Measurements from ENCODE around the gene CHRNB2. TPM values are rescaled to one million over a fixed set of nuclear protein-coding genes. Genes with fewer than 3 reads are reported as not detected.
A peak's percentile ranks its signal among the peaks of the same experiment; 100 is the strongest.

CHRNB2 gene
- total and polyA plus RNA-seq, 8 donors, result under 0.01 to 0.38 (median 0.25) TPM; not detected in 4

GRCh38 chr1:154550657-154551056, 16.9 kb upstream of the CHRNB2 start:
- intact Hi-C loops (cut with DNase I; ENCODE audit: low total_unique reads), result no loop called here

DNA sequence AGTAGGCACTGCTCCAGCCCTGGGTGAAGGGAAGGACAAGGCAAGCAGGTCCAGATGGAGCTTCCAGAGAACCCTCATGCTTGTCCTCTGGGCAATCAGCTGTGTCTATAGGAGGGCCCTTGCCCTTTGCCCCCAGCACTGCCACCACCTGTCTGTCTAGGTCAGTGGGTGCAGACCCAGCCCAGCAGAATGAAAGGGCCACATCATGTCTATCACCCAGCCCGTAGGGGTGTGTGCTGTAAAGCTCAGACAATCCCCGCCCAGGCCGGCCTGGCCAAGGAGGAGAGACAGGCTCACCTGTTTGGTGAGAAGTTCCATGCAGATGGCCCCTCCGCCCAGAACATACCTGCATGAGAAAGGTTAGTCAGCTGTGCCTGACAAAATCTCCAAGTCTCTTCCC, 16.1 kb upstream of the CHRNB2 start:
- H3K4me1 ChIP-seq, result peaks cover 18 to 81% (median 53%) of the 10 kb centered on the region in 4 donors
- intact Hi-C loops (cut with DNase I; ENCODE audit: low total_unique reads), result no loop called here
- H3K9me3 ChIP-seq, result no peaks in the 10 kb centered on the region
- TF ChIP-seq EP300 (IDR thresholded peaks at IDR 0.05) (no peak), POLR2A (IDR thresholded peaks at IDR 0.05) (no peak), CTCF (IDR thresholded peaks at IDR 0.05) (no peak), POLR2AphosphoS5 (IDR thresholded peaks at IDR 0.05) (no peak)
- 77 to 100% (median 84%) methylated on average over 1 to 4 of the region's 4 CpGs for WGBS, 5 donors
- no peak for DNase-seq
- H3K4me3 ChIP-seq, result no peak overlapping the region
- H3K36me3 ChIP-seq, result peaks cover 71 to 78% (median 74%) of the 10 kb centered on the region in 4 donors
- H3K27ac ChIP-seq, result no peak overlapping the region
- no peaks in the 10 kb centered on the region for H3K27me3 ChIP-seq

More at GRCh38 chr1:154550657-154551056, 16.9 kb upstream of the CHRNB2 start:
- H3K27me3 ChIP-seq, result no peaks in the 10 kb centered on the region
- H3K9me3 ChIP-seq, result no peaks in the 10 kb centered on the region
- TF ChIP-seq EP300 (IDR thresholded peaks at IDR 0.05) (no peak), POLR2AphosphoS5 (IDR thresholded peaks at IDR 0.05) (no peak), POLR2A (IDR thresholded peaks at IDR 0.05) (no peak)
- peaks cover 69 to 74% (median 71%) of the 10 kb centered on the region in 4 donors for H3K36me3 ChIP-seq
- DNase-seq, result no peak
- H3K27ac ChIP-seq, result no peak overlapping the region
- no peak overlapping the region for H3K4me3 ChIP-seq
- 65 to 79% (median 68%) methylated on average over 6 of the region's 6 CpGs for whole genome bisulfite sequencing, 5 donors
- peaks cover 11 to 73% (median 45%) of the 10 kb centered on the region in 4 donors for H3K4me1 ChIP-seq

DNA sequence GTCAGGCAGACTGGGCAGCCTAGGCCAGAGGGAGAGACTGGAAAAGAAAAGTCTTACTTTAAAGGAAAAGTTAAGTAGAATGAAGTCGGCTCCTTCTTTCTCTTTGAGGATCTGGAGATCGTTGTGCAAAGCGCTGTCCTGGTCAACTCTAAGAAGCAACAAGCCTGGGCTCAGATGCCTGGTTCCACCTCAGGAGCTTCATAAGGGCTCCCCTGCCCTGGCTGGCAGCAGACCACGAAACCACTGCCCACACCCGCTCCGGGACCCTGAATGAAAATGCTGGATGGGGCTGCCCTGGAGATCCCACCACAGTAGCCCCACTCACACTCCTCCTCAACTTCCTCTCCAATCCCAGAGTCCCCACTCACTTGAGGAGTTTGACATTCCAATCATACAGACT, 15.5 kb upstream of the CHRNB2 start:
- Histone ChIP-seq H3K9me3 (no peaks in the 10 kb centered on the region), H3K4me1 (peaks cover 24 to 81% (median 55%) of the 10 kb centered on the region in 4 donors), H3K4me3 (no peak overlapping the region), H3K27me3 (no peaks in the 10 kb centered on the region), H3K27ac (peak overlapping the region in 2 of 5 donors; percentile 2 to 60), H3K36me3 (peaks cover 71 to 78% (median 74%) of the 10 kb centered on the region in 4 donors)
- no peak for TF ChIP-seq EP300 (IDR thresholded peaks at IDR 0.05)
- TF ChIP-seq POLR2AphosphoS5 (IDR thresholded peaks at IDR 0.05), result no peak
- TF ChIP-seq POLR2A (IDR thresholded peaks at IDR 0.05), result no peak
- TF ChIP-seq CTCF (IDR thresholded peaks at IDR 0.05), result no peak
- WGBS, 5 donors, result 87 to 97% (median 97%) methylated on average over 5 to 6 of the region's 6 CpGs
- intact Hi-C loops (cut with DNase I; ENCODE audit: low total_unique reads), result no loop called here
- DNase-seq, result no peak

DNA sequence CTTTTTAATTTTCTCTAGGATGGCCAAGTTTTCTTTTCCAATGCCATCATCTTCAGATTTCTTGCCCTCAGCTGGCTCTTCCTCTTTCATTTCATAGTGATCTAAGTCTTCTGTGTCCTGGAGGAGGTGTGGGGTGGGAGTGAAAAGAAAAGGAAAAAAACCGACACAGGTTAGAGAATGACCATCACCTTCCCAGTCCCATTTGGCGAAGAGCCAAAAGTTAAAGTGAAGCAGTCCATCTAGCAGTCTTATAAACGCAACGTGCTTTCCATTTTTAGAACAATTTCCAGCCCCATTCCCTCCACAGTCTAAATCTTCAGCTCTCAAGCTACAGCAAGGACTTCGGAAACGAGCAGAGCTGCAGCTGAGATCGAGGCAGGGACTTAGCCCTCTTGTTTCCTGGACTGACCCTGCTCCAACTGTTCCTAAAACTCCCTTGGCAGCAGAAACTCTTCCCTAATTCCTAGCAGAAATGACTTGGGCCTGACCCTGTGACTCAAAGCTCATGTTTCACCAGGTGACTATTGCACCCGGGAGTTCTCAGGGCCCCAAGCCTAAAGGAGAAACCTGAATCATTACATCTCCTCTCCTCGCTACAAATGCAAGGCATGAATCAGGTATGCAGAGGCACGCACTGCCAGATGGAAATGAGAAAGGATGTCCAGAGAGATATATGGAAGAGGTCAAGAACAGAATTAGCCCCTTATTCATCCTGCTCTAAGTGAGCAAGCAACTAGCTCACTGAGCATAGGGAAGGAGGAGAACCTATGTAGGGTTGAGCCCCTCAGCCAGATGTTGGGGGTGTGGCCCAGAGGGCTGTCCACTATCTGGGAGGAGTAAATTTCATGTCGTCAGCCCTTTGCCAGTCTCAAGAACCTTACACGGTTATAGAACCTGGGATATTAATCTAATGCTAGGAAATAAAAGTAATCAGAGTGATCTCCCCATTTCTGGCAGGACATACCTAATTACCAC, 14.2 kb upstream of the CHRNB2 start:
- Histone ChIP-seq H3K36me3 (peaks cover 71 to 77% (median 74%) of the 10 kb centered on the region in 4 donors), H3K27me3 (no peaks in the 10 kb centered on the region), H3K4me3 (no peak overlapping the region), H3K9me3 (no peaks in the 10 kb centered on the region), H3K27ac (peak overlapping the region in 2 of 5 donors; percentile 2 to 60), H3K4me1 (peaks cover 25 to 77% (median 53%) of the 10 kb centered on the region in 4 donors)
- WGBS, 5 donors, result 47 to 73% (median 60%) methylated on average over 12 of the region's 12 CpGs
- no peak for DNase-seq
- TF ChIP-seq POLR2A (IDR thresholded peaks at IDR 0.05) (no peak), EP300 (IDR thresholded peaks at IDR 0.05) (no peak), POLR2AphosphoS5 (IDR thresholded peaks at IDR 0.05) (no peak), CTCF (IDR thresholded peaks at IDR 0.05) (no peak)
- intact Hi-C loops (cut with DNase I; ENCODE audit: low total_unique reads), result no loop called here

Measured in stomach (tissue), 9 donors.